SK-N-MC (cell line): ENCODE measurements around the gene SDHAF1.

Source experiments
- EZH2 ChIP-seq: fragments of 200-600 bp; sonication (generic); IDR thresholded peaks from one replicate; pipeline ENCODE4 v1.6.1; 2017; ENCODE audit warnings: antibody characterized with exemption
- FOXP2 ChIP-seq: optimal IDR thresholded peaks from 2 replicates; pipeline ENCODE3; 2011; ENCODE audit warnings: mild to moderate bottlenecking, moderate library complexity; ENCODE audit not compliant: insufficient read depth; ENCODE audit errors: extremely low read length, control extremely low read depth
- POLR2AphosphoS5 ChIP-seq: IDR thresholded peaks from 2 replicates; pipeline ENCODE4 v1.6.1; 2012; ENCODE audit warnings: mild to moderate bottlenecking, low read depth, low read length, borderline replicate concordance

- TF ChIP-seq POLR2AphosphoS5 = no peak
- no peak for TF ChIP-seq FOXP2
- no peak for TF ChIP-seq EZH2
Measured at GRCh38 chr19:35973487-35973886, 21.5 kb upstream of the SDHAF1 start.
